Pulmonary artery endothelial cell (primary cell): ENCODE results near the gene TYW1. TPM values are rescaled to one million over a fixed set of nuclear protein-coding genes. Genes with fewer than 3 reads are reported as not detected.
"Not testable (repeated sequence)": the region's sequence is repeated elsewhere in the genome, so short reads cannot be mapped to it uniquely, and the experiment has no call there.

Source experiments
- DNase-seq: peaks from one replicate; pipeline ENCODE4 v3.0.0-alpha.2; 2011; ENCODE audit warnings: low read depth, low spot score
- total RNA-seq: library from RNA; depleted of rRNA; stranded (reverse); fragments of >200 nt; gene quantifications from 2 replicates; pipeline ENCODE4 v1.2.3, GENCODE V29; 2014

TYW1 gene
- total RNA-seq, 1 donor from 2014 or later, result 14.6 TPM

GRCh38 chr7:67045496-67045995 is 48.9 kb downstream of the TYW1 start:
- DNase-seq, result no peak

GRCh38 chr7:67046819-67047218 is 50.2 kb downstream of the TYW1 start:
- not testable (repeated sequence) for DNase-seq

- DNase-seq, result not testable (repeated sequence)
These were observed 53.3 kb downstream of the TYW1 start for GRCh38 chr7:67049908-67050307.

GRCh38 chr7:67052161-67052560 is 55.5 kb downstream of the TYW1 start:
- DNase-seq, result not testable (repeated sequence)

- no peak for DNase-seq
These were observed 60.0 kb downstream of the TYW1 start for GRCh38 chr7:67056683-67057082.

GRCh38 chr7:67061321-67061720 is 64.7 kb downstream of the TYW1 start:
- DNase-seq, result not testable (repeated sequence)

GRCh38 chr7:67062802-67063201 is 66.2 kb downstream of the TYW1 start:
- DNase-seq, result not testable (repeated sequence)

GRCh38 chr7:67066950-67067622 is 70.5 kb downstream of the TYW1 start:
- not testable (repeated sequence) for DNase-seq

GRCh38 chr7:67076120-67076519 is 79.5 kb downstream of the TYW1 start:
- not testable (repeated sequence) for DNase-seq

GRCh38 chr7:67082880-67083279 is 86.2 kb downstream of the TYW1 start:
- not testable (repeated sequence) for DNase-seq

- not testable (repeated sequence) for DNase-seq
These were observed 92.6 kb downstream of the TYW1 start for GRCh38 chr7:67089261-67089660.

- not testable (repeated sequence) for DNase-seq
These were observed 94.4 kb downstream of the TYW1 start for GRCh38 chr7:67091053-67091452.

GRCh38 chr7:67098031-67098430 is 101.4 kb downstream of the TYW1 start:
- not testable (repeated sequence) for DNase-seq

- DNase-seq, result not testable (repeated sequence)
These were observed 102.8 kb downstream of the TYW1 start for GRCh38 chr7:67099406-67099805.

- DNase-seq, result not testable (repeated sequence)
These were observed 103.4 kb downstream of the TYW1 start for GRCh38 chr7:67100038-67100437.

GRCh38 chr7:67100956-67101361 is 104.3 kb downstream of the TYW1 start:
- no peak for DNase-seq

- not testable (repeated sequence) for DNase-seq
These were observed 108.3 kb downstream of the TYW1 start for GRCh38 chr7:67104937-67105336.

GRCh38 chr7:67105377-67105776 is 108.7 kb downstream of the TYW1 start:
- DNase-seq, result no peak

GRCh38 chr7:67106255-67106654 is 109.6 kb downstream of the TYW1 start:
- not testable (repeated sequence) for DNase-seq

GRCh38 chr7:67111342-67111741 is 114.7 kb downstream of the TYW1 start:
- not testable (repeated sequence) for DNase-seq

GRCh38 chr7:67114483-67115246 is 118.0 kb downstream of the TYW1 start:
- not testable (repeated sequence) for DNase-seq

GRCh38 chr7:67120491-67120890 is 123.9 kb downstream of the TYW1 start:
- not testable (repeated sequence) for DNase-seq
